GM18858 (cell line): ENCODE results near the gene CLEC4M.
"Not testable (repeated sequence)": the region's sequence is repeated elsewhere in the genome, so short reads cannot be mapped to it uniquely, and the experiment has no call there.

Experiments used
- ATAC-seq: cut with Tn5 transposase; IDR thresholded peaks from one replicate; pipeline ENCODE4 v1.9.1; 2021; ENCODE audit not compliant: unreplicated experiment

Gene CLEC4M

GRCh38 chr19:7772752-7773291 lies 9.8 kb downstream of the CLEC4M start:
- no peak for ATAC-seq

DNA sequence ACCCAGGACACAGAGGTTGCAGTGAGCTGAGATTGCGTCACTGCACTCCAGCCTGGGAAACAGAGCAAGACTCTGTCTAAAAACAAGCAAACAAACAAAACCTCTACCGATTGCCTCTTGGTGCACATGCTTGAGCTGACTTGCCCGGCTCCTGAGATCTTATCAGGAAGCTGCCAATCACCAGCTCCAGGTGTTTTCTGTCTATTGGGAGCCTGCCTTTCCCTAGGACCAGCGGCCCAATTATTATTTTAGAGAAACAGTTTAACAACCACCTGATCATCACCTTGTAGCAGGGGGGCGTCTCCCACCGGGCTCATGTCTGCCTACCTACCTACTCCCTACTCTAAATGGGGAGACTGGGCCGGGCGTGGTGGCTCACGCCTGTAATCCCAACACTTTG lies 10.8 kb downstream of the CLEC4M start:
- no peak for ATAC-seq

DNA sequence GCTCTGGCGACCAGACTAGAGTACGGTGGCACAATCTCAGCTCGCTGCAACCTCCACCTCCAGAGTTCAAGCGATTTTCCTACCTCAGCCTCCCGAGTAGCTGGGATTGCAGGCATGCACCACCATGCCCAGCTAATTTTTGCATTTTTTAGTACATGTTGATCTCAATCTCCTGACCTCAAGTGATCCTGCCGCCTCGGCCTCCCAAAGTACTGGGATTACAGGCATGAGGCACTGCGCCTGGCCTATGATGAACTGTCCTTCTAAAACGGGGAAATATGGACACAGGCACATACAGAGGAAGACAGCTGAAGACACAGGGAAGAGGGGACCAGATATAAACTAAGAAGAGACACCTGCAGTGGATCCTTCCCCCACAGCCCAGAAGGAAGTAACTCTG lies 12.7 kb downstream of the CLEC4M start:
- no peak for ATAC-seq

DNA sequence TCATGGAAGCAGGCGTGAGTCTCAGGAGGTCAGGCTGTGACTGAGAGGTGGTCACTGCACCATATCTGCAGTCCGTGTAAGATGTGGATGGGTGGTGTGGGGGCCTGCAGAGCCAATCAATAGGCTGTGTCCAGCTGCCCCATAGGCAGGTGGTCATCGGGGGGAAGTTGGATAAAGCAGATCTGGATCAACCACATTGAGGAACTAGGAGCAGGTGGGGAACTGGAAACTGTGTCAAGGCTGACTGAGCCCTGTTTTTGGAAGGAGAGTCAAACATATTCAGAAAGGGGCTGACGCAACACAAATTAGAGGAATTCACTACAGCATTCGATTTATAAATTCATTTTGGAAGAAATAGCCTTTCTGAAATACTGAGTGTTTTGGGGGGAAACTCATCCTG lies 15.0 kb downstream of the CLEC4M start:
- no peak for ATAC-seq

GRCh38 chr19:7779631-7780486 lies 16.8 kb downstream of the CLEC4M start:
- ATAC-seq = no peak

DNA sequence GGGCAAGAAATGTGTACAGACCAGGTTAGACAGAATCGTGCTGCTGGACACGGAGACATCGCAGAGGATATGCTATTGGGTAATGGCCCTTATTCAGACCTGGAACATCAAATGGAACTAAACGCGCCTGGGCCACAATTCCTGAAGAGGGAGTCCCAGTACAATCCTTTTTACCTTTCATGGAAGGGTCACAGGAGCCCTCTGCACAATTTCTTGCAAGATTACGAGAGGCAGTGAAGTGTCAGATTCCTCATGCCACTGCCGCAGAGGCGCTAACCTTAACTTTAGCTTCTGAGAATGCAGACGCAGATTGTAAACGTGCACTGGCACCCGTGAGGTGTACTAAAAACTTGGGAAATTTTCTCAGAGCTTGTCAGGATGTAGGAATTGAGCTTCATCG lies 18.1 kb downstream of the CLEC4M start:
- ATAC-seq = no peak

DNA sequence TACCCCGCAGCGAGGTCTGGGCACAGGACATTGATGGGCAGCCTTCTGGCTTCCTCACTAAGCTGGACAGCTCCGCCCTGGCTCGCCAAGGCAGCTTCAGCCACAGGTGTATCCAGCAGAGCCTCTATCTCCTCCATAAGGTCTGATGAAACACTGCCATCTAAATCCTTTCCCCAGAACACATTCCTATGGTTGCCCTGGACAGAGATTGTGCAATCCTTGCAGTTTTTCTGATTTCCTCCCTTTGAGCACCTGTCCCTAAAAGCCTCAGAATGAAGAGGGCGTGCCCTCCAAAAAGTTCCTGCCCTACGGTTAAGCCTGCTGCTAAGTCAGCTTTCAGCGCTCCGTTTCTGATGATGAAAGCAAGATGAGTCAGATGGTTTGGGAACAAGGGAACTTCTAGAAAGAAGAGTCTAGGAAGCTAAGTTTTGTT lies 21.0 kb downstream of the CLEC4M start:
- ATAC-seq = no peak

GRCh38 chr19:7784856-7785255 lies 21.8 kb downstream of the CLEC4M start:
- no peak for ATAC-seq

DNA sequence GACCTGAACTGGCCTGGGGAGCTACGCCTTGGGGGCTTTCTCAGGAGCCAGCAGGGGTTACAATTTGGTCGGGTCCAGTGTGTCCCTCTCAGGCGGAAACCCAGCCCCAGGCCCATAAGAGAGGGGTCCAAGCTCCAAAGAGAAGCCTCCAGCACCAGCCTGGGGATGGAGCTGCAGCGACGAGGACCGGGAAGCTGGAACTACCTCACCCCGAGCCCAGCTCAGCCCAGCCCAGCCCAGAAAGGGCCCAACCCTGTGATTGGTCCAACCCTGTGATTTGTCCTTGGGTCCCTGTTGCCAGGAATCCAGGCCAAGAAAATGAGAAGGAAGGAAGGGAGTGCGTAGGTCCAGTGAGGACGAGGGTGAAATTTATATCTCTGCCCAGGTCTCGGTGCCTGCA lies 24.1 kb downstream of the CLEC4M start:
- no peak for ATAC-seq

DNA sequence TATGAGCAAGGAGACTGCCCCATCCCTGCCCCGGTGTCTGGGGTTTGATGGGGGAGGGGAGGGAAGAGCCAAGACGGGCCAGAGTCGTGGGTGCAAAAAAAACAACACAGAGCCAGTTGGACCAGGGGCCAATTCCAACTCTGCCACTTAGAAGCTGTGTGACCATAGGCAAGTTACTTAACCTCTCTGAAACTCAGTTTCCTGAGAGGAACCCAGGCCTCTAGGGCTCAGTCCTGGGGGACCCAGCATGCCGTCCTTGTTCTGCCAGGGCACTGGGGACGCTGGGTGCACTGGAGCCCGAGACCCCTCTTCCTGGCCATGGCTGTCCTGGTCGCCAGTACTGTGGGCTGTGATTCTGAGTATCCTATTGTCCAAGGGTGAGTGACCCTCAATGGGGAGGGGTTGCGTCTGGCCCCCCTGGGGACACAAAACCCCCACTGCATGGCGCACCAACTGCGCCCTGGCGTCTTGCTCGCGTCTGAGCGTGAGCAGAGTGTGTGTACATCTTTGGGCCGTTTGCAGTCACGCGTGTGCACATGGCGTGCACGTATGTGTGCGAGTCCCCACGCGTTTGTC lies 24.6 kb downstream of the CLEC4M start:
- no peak for ATAC-seq

- ATAC-seq = no peak
Observed at GRCh38 chr19:7788178-7788932, 25.3 kb downstream of the CLEC4M start.

DNA sequence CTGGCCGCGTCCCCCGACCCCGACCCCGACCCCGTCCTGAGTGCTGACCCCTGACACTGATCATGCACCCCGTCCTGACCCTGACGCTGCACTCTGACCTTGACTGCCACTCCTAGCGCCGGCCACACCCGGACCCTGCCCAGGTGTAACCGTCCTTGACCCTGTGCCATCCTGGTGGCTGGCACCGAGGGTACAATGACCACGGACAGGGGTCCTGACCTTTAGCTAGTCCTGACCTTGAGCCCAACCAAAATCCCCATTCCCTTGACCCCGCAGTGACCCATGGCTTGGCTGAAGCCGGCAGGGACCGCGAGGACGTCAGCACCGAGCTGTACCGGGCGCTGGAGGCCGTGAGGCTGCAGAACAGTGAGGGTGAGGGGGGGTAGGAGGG lies 25.9 kb downstream of the CLEC4M start:
- ATAC-seq = no peak

- ATAC-seq = no peak
Observed at GRCh38 chr19:7789447-7789846, 26.4 kb downstream of the CLEC4M start.

- no peak for ATAC-seq
Observed at GRCh38 chr19:7790416-7790815, 27.4 kb downstream of the CLEC4M start.

- ATAC-seq = no peak
Observed at GRCh38 chr19:7792281-7792680, 29.2 kb downstream of the CLEC4M start.

GRCh38 chr19:7792701-7793100 lies 29.7 kb downstream of the CLEC4M start:
- not testable (repeated sequence) for ATAC-seq

DNA sequence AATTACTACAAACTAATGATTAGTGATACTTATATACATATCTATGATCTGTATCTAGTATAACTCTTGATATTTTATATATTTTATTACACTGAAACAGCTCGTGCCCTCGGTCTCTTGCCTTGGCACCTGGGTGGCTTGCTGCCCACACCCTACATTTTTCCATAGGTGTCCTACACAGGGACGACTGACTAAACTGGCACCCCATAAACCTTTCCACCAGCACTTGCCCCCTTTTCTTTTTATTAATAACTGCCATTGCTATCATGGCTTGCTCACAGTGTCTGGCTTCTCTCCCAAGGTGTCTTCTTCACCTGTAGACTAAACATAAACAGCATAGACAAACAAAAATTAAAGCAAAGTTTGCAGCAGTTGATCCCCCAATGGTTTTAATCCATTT lies 30.4 kb downstream of the CLEC4M start:
- no peak for ATAC-seq

GRCh38 chr19:7795555-7796161 lies 32.6 kb downstream of the CLEC4M start:
- ATAC-seq = no peak

DNA sequence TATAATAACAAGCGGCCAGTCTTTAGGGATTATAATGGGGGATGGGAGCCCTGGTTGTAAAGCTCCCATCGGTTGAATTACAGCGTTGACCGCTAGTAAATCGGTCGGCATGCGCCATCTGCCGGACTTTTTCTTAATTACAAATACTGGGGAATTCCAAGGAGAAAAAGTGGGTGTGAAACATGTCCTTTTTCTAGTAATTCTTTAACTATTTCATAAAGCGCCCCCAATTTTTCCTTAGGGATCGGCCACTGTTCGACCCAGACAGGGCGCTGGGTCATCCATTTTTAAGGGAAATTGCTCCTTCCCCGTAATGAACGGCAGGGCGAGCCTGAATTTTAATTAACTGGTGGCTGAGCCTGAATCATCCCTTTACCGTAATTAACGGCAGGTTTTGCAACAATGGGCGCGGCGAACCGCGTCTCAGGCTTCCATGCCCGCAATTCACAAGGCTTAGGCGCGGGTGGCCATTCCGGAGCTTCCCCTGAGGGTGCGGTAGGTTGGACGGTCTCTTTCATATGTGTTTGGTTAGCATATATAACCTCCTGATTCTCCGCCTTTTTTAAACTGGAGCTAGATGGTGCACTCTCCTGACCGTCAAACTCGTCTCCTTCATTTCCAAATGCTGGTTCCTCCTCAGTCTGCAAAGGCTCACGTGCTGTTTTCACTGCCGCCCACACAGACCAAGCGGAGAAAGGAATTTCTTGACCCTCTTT lies 36.8 kb downstream of the CLEC4M start:
- no peak for ATAC-seq

DNA sequence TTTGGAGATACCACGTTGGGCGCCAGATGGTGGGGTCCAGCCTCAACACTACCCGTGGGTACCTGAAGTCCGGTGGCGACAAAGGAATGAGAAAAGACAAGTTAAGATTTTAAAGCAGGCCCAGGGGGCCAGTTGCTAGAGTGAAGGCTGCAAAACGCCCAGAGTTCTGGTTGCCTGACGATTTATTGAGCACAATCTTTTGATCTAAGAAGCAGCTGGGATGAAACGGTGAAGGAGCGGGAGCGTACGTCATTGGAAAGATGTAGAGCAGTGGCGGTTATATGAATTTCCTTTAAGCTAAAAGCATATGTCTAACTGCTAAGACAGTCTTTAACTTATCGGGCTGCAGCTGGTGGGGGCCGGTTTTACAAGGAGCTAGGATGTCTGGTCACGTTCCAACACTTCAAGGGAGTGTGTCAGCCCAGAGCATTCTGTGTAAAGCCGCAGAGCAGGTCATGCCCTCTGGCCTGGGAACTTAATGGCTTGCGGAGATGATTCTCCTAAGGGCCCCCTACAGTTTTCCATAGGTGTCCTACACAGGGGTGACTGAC lies 38.1 kb downstream of the CLEC4M start:
- no peak for ATAC-seq
